Measurements from ENCODE around the gene ERGIC3. TPM values are rescaled to one million over a fixed set of nuclear protein-coding genes. Genes with fewer than 3 reads are reported as not detected.
"Not testable (repeated sequence)": the region's sequence is repeated elsewhere in the genome, so short reads cannot be mapped to it uniquely, and the experiment has no call there.

Gene ERGIC3
- total RNA-seq, 1 donor from 2014 or later: 123 TPM

- peak overlapping the region; percentile 70 for H3K27ac Mint-ChIP-seq
- no peaks in the 10 kb centered on the region for H3K9me3 Mint-ChIP-seq
- peaks cover 6% of the 10 kb centered on the region for H3K36me3 Mint-ChIP-seq (ENCODE audit: low read depth)
- H3K4me1 Mint-ChIP-seq: peaks cover 16% of the 10 kb centered on the region
- H3K4me3 Mint-ChIP-seq: peak overlapping the region; percentile 92
- DNase-seq: peak; percentile 60
- intact Hi-C loops (cut with micrococcal nuclease): loop anchor here (2.0 to 5.0 kb wide), 2 partner anchors 50 to 84 kb away; partner anchors contain the start of gene CEP250
- H3K27me3 Mint-ChIP-seq: peaks cover 1% of the 10 kb centered on the region
Measured at GRCh38 chr20:35541118-35541782, 628 bp upstream of the ERGIC3 start.

GRCh38 chr20:35542990-35543389 lies 1.1 kb downstream of the ERGIC3 start:
- no peak for DNase-seq
- peaks cover 16% of the 10 kb centered on the region for H3K4me1 Mint-ChIP-seq
- peak overlapping the region; percentile 92 for H3K4me3 Mint-ChIP-seq
- intact Hi-C loops (cut with micrococcal nuclease): loop anchor here (1.0 to 5.0 kb wide), 3 partner anchors 58 to 86 kb away; partner anchors contain the start of gene CEP250
- no peak overlapping the region for H3K27ac Mint-ChIP-seq
- peaks cover 7% of the 10 kb centered on the region for H3K36me3 Mint-ChIP-seq (ENCODE audit: low read depth)
- no peaks in the 10 kb centered on the region for H3K9me3 Mint-ChIP-seq
- peaks cover 1% of the 10 kb centered on the region for H3K27me3 Mint-ChIP-seq

- DNase-seq: no peak
- Mint-ChIP-seq H3K27me3 (peaks cover 1% of the 10 kb centered on the region), H3K4me3 (no peak overlapping the region), H3K4me1 (peaks cover 16% of the 10 kb centered on the region), H3K9me3 (no peaks in the 10 kb centered on the region), H3K36me3 (ENCODE audit: low read depth) (peaks cover 15% of the 10 kb centered on the region), H3K27ac (no peak overlapping the region)
- intact Hi-C loops (cut with micrococcal nuclease): loop anchor here (5.0 kb wide), 1 partner anchor 87 kb away; the partner anchor contains the start of gene CEP250
Measured at GRCh38 chr20:35544436-35544835, 2.6 kb downstream of the ERGIC3 start.

GRCh38 chr20:35544941-35545340 lies 3.1 kb downstream of the ERGIC3 start:
- H3K27ac Mint-ChIP-seq, H3K9me3 Mint-ChIP-seq, H3K4me3 Mint-ChIP-seq, H3K27me3 Mint-ChIP-seq, DNase-seq: not testable (repeated sequence)
- peaks cover 18% of the 10 kb centered on the region for H3K36me3 Mint-ChIP-seq (ENCODE audit: low read depth)
- peaks cover 16% of the 10 kb centered on the region for H3K4me1 Mint-ChIP-seq
- intact Hi-C loops (cut with micrococcal nuclease): loop anchor here (5.0 kb wide), 1 partner anchor 88 kb away; the partner anchor contains the start of gene CEP250

GRCh38 chr20:35546127-35546526 lies 4.2 kb downstream of the ERGIC3 start:
- Mint-ChIP-seq H3K27ac (no peak overlapping the region), H3K4me1 (peaks cover 15% of the 10 kb centered on the region), H3K27me3 (peaks cover under 1% of the 10 kb centered on the region), H3K9me3 (no peaks in the 10 kb centered on the region), H3K4me3 (no peak overlapping the region), H3K36me3 (ENCODE audit: low read depth) (peaks cover 20% of the 10 kb centered on the region)
- intact Hi-C loops (cut with micrococcal nuclease): no loop called here
- DNase-seq: no peak

GRCh38 chr20:35547329-35547728 lies 5.5 kb downstream of the ERGIC3 start:
- Mint-ChIP-seq H3K9me3 (no peaks in the 10 kb centered on the region), H3K27ac (no peak overlapping the region), H3K36me3 (ENCODE audit: low read depth) (peaks cover 18% of the 10 kb centered on the region), H3K4me1 (peaks cover 6% of the 10 kb centered on the region), H3K27me3 (no peaks in the 10 kb centered on the region), H3K4me3 (no peak overlapping the region)
- intact Hi-C loops (cut with micrococcal nuclease): no loop called here
- no peak for DNase-seq

GRCh38 chr20:35551503-35551902 lies 9.6 kb downstream of the ERGIC3 start:
- Mint-ChIP-seq H3K36me3 (ENCODE audit: low read depth) (peaks cover 22% of the 10 kb centered on the region), H3K27ac (no peak overlapping the region)

GRCh38 chr20:35552914-35553313 lies 11.0 kb downstream of the ERGIC3 start:
- Mint-ChIP-seq H3K4me3 (no peak overlapping the region), H3K36me3 (ENCODE audit: low read depth) (peaks cover 22% of the 10 kb centered on the region), H3K27ac (no peak overlapping the region), H3K27me3 (no peaks in the 10 kb centered on the region), H3K4me1 (no peaks in the 10 kb centered on the region), H3K9me3 (no peaks in the 10 kb centered on the region)
- DNase-seq: no peak
- intact Hi-C loops (cut with micrococcal nuclease): no loop called here

More at GRCh38 chr20:35551503-35551902, 9.6 kb downstream of the ERGIC3 start:
- no peaks in the 10 kb centered on the region for H3K27me3 Mint-ChIP-seq
- no peak overlapping the region for H3K4me3 Mint-ChIP-seq
- H3K4me1 Mint-ChIP-seq: no peaks in the 10 kb centered on the region
- H3K9me3 Mint-ChIP-seq: no peaks in the 10 kb centered on the region
- intact Hi-C loops (cut with micrococcal nuclease): no loop called here
- no peak for DNase-seq

- intact Hi-C loops (cut with micrococcal nuclease); H3K4me3 Mint-ChIP-seq; H3K9me3 Mint-ChIP-seq; H3K4me1 Mint-ChIP-seq; H3K27me3 Mint-ChIP-seq; DNase-seq; H3K27ac Mint-ChIP-seq: not testable (repeated sequence)
- H3K36me3 Mint-ChIP-seq (ENCODE audit: low read depth): peaks cover 13% of the 10 kb centered on the region
Measured at GRCh38 chr20:35555461-35555860, 13.6 kb downstream of the ERGIC3 start.

GRCh38 chr20:35555951-35556645 lies 14.2 kb downstream of the ERGIC3 start:
- Mint-ChIP-seq H3K36me3 (ENCODE audit: low read depth) (peaks cover 13% of the 10 kb centered on the region), H3K4me3 (no peak overlapping the region), H3K9me3 (no peaks in the 10 kb centered on the region), H3K4me1 (no peaks in the 10 kb centered on the region), H3K27me3 (no peaks in the 10 kb centered on the region), H3K27ac (no peak overlapping the region)
- no peak for DNase-seq
- intact Hi-C loops (cut with micrococcal nuclease): no loop called here

- Mint-ChIP-seq H3K27me3 (no peaks in the 10 kb centered on the region), H3K4me3 (no peak overlapping the region), H3K9me3 (no peaks in the 10 kb centered on the region), H3K4me1 (no peaks in the 10 kb centered on the region), H3K27ac (no peak overlapping the region), H3K36me3 (ENCODE audit: low read depth) (peaks cover 13% of the 10 kb centered on the region)
- intact Hi-C loops (cut with micrococcal nuclease): no loop called here
- no peak for DNase-seq
Measured at GRCh38 chr20:35556871-35557270, 15.0 kb downstream of the ERGIC3 start.

- Mint-ChIP-seq H3K9me3 (no peaks in the 10 kb centered on the region), H3K36me3 (ENCODE audit: low read depth) (peaks cover 13% of the 10 kb centered on the region), H3K27me3 (no peaks in the 10 kb centered on the region), H3K27ac (no peak overlapping the region), H3K4me1 (no peaks in the 10 kb centered on the region), H3K4me3 (no peak overlapping the region)
- intact Hi-C loops (cut with micrococcal nuclease): no loop called here
- no peak for DNase-seq
Measured at GRCh38 chr20:35558451-35558850, 16.6 kb downstream of the ERGIC3 start.

GRCh38 chr20:35559042-35559693 lies 17.3 kb downstream of the ERGIC3 start:
- Mint-ChIP-seq H3K36me3 (ENCODE audit: low read depth) (peaks cover 13% of the 10 kb centered on the region), H3K4me1 (no peaks in the 10 kb centered on the region), H3K27me3 (no peaks in the 10 kb centered on the region), H3K27ac (no peak overlapping the region), H3K4me3 (no peak overlapping the region), H3K9me3 (no peaks in the 10 kb centered on the region)
- no peak for DNase-seq
- intact Hi-C loops (cut with micrococcal nuclease): no loop called here

GRCh38 chr20:35560105-35560511 lies 18.2 kb downstream of the ERGIC3 start:
- no peak overlapping the region for H3K27ac Mint-ChIP-seq
- H3K4me3 Mint-ChIP-seq: no peak overlapping the region
- DNase-seq: no peak
- peaks cover 7% of the 10 kb centered on the region for H3K36me3 Mint-ChIP-seq (ENCODE audit: low read depth)
- no peaks in the 10 kb centered on the region for H3K27me3 Mint-ChIP-seq
- H3K4me1 Mint-ChIP-seq: no peaks in the 10 kb centered on the region
- no peaks in the 10 kb centered on the region for H3K9me3 Mint-ChIP-seq
- intact Hi-C loops (cut with micrococcal nuclease): no loop called here
